Stimulated activated CD4-positive, alpha-beta T cell treated with anti-CD3 and anti-CD28 coated beads, Interleukin-1b, Interleukin-23, amount 100 ng/mL, for 4 hours (primary cell): Measurements from ENCODE around the gene TLR8.

ENCODE experiments used
- DNase-seq, 2 donors: peaks; one replicate each; pipeline ENCODE4 v3.0.0-alpha.2; 2020; ENCODE audit warnings: low read depth in 2 of 2

Gene TLR8

DNA sequence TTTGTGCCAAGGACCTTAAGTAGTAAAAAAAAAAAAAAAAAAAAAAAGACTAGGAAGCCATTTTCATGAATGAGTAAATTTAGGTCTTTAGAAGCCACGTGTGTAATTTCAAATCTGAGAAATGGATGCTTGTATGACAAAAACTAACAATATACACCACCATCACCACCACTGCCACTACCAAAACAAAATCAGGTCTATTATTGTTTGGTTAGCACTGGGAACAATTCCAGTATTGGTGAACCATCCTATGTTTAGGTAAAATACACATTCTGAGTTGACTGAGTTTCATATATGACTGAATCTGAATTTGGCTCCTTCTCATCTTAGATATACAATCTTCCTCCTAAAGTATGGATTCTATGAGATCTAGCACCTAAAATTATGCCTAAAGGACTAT, 59.7 kb downstream of the TLR8 start:
- DNase-seq = no peak

DNA sequence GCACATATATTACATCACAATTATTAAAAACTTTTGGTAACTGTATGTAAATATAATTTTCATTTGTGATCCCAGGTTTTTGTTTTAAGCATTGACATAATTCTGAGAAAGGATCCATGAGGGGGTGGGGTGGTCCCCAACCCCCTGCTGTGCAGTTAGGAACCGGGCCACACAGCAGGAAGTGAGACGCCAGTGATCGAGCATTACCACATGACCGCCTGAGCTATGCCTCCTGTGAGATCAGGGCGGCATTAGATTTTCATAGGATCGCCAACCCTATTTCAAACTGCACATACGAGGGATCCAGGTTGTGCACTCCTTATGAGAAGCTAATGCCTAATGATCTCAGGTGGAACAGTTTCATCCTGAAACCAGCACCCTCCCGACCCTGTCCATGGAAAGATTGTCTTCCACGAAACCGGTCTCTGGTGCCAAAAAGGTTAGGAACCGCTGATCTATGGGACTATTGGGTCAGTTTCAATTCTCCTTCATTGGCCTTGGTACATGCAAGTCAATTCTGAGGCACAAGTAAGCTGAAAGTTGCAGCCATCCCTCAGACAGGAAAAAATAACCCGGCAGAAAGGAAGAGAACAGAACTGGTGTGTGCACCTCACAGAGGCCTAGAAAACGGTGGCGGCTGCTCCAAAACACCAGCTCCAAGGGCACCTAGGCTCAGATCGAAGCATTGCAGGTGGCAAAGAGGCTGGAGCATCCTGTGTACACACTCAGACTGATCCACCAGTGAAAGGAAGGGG, 61.5 kb downstream of the TLR8 start:
- no peak for DNase-seq

DNA sequence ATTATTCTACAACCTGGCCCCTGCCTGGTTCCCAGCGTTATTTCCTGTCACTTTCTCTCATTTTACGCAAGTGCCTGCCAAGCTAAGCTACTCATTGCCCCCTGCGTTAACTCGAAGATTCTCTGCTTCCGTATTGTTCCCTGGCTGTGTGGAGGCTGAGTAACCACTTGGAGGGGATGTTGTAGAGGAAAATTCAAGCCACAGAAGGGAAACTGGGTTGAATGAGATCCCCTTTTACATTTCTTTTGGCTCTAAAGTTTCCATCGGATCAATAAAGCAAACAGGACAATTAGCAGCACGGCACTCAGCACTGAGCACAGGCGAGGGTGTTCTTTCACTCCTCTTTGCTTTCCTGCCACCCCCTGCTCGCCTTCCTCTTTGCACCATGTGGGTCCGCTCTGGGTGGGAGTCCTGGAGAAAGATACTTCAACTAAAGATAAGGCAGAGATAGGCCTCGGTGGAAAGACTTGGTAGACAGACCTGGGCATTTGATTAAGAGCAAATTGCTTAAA, 64.3 kb downstream of the TLR8 start:
- DNase-seq = no peak

DNA sequence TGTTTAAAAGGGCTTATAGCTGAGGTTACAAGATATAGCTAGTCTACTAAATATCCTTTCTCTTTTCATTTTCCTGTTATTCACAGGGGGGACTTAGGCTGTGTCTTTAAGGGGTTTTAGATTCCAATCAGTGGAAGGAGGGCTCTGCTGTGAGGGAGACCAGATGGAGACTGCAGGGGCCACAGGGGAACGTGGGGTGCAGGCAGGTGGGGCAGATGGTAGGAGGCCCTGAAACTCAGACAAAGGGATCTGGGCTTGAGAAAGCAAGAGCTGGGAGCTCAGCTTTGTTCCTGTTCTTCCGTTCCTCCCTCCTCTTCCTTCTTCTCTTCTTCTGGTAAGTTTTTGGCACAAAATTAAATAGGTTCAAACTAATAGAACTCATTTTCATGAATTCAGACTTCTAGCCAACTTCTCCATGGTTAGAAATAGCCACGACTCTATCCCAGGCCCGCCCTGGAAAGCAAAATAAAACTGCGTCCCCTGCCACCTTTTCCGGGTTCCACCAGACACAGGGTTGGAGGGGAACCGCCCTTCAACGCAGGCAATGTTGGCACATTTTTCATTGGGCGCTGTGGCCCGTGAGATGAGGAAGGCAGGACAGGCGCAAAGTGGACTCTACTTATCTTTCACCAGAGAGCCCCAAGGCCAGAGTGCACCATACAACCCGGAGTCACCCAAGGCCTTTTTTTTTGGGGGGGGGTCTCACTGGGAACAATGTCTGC, 65.0 kb downstream of the TLR8 start:
- no peak for DNase-seq

DNA sequence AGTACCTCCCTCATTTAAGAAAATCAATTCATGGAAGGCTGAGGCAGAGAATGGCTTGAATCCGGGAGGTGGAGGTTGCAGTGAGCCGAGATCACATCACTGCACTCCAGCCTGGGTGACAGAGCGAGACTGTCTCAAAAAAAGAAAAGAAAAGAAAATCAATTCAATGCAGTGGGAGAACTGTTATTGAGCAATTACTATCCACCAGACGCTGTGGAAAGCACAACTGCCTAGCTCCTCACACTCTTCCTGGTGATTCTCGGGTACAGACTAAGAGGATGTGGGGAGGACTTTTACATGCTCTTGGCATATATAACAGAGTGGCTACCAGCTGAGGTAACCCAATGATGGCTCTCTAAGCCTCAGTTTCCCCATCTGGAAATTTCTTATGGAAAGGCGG, 65.8 kb downstream of the TLR8 start:
- no peak for DNase-seq
